ENCODE measurements around the gene SLFN12.

The SLFN12 gene

DNA sequence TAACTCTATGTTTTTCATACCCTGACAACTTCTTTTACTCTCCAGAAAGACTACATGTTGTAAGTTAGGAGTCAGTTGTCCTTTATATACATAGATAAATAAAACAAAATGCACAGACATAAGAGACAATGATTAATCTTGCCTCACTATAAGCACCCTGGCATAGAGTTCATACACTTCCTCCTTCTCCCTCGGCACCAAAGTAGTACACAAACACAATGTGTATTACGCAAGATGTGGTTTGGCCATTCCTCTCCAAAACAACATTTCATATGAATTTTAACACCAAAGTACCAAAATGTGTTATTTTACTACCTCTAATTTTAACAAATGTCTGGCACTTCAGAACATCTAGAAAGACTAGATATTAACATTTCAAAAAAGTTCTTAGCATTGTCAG, 41.6 kb downstream of the SLFN12 start:
- Histone ChIP-seq H3K36me3 (ENCODE audit: insufficient read depth, low read length) (no peaks in the 10 kb centered on the region), H3K9ac (ENCODE audit: insufficient read length) (no peak overlapping the region), H3K9me3 (ENCODE audit: low read depth, low read length) (no peaks in the 10 kb centered on the region), H3K27ac (no peak overlapping the region), H3K4me3 (no peak overlapping the region)
- no peak for TF ChIP-seq POLR2AphosphoS5 (IDR thresholded peaks at IDR 0.05; ENCODE audit: borderline replicate concordance, low read depth, low read length)
- DNase-seq (ENCODE audit: low read depth, low spot score): no peak

DNA sequence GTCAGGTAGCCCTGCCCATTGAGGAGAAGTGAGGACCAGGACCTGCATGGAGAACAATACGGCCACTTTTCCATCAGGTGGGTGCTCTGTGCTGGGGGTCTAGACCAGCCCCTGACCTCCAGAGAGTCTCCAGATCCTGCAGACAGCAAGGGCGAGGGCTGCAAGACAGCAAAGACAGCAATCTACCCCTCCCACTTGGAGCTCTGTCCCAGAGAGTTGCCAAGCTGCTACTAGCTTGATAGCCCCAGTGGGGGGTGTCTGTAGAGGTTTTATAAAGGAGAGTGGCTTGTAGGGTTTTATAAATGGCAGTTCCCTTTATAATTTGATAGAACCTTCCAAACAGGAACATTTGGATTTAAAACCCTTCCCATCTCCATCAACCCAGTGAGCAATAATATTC, 42.1 kb downstream of the SLFN12 start:
- TF ChIP-seq EZH2 (IDR thresholded peaks at IDR 0.05) (no peak), FOXP2 (optimal IDR thresholded peaks at IDR 0.05; ENCODE audit: control extremely low read depth, extremely low read length, insufficient read depth) (no peak), POLR2AphosphoS5 (IDR thresholded peaks at IDR 0.05; ENCODE audit: borderline replicate concordance, low read depth, low read length) (no peak)
- no peak for DNase-seq (ENCODE audit: low read depth, low spot score)
- Histone ChIP-seq H3K4me3 (no peak overlapping the region), H3K36me3 (ENCODE audit: insufficient read depth, low read length) (no peaks in the 10 kb centered on the region), H3K9me3 (ENCODE audit: low read depth, low read length) (no peaks in the 10 kb centered on the region), H3K9ac (ENCODE audit: insufficient read length) (no peak overlapping the region), H3K27ac (no peak overlapping the region)

GRCh38 chr17:35387496-35387895, 44.8 kb downstream of the SLFN12 start:
- Histone ChIP-seq H3K4me3 (no peak overlapping the region), H3K9ac (ENCODE audit: insufficient read length) (no peak overlapping the region), H3K36me3 (ENCODE audit: insufficient read depth, low read length) (no peaks in the 10 kb centered on the region), H3K9me3 (ENCODE audit: low read depth, low read length) (no peaks in the 10 kb centered on the region), H3K27ac (no peak overlapping the region)
- TF ChIP-seq POLR2AphosphoS5 (IDR thresholded peaks at IDR 0.05; ENCODE audit: borderline replicate concordance, low read depth, low read length): no peak
- DNase-seq (ENCODE audit: low read depth, low spot score): no peak

- no peak overlapping the region for H3K4me3 ChIP-seq
- no peaks in the 10 kb centered on the region for H3K36me3 ChIP-seq (ENCODE audit: insufficient read depth, low read length)
- 0 out of 2 replicates have a peak overlapping the region, but pooled peaks have one; percentile 0 for H3K27ac ChIP-seq
- no peak for DNase-seq (ENCODE audit: low read depth, low spot score)
- TF ChIP-seq POLR2AphosphoS5 (IDR thresholded peaks at IDR 0.05; ENCODE audit: borderline replicate concordance, low read depth, low read length) (no peak), FOXP2 (optimal IDR thresholded peaks at IDR 0.05; ENCODE audit: control extremely low read depth, extremely low read length, insufficient read depth) (no peak), EZH2 (IDR thresholded peaks at IDR 0.05) (no peak)
- peak overlapping the region; percentile 14 for H3K9ac ChIP-seq (ENCODE audit: insufficient read length)
- no peaks in the 10 kb centered on the region for H3K9me3 ChIP-seq (ENCODE audit: low read depth, low read length)
Measured at GRCh38 chr17:35377706-35378105, 54.6 kb downstream of the SLFN12 start.

DNA sequence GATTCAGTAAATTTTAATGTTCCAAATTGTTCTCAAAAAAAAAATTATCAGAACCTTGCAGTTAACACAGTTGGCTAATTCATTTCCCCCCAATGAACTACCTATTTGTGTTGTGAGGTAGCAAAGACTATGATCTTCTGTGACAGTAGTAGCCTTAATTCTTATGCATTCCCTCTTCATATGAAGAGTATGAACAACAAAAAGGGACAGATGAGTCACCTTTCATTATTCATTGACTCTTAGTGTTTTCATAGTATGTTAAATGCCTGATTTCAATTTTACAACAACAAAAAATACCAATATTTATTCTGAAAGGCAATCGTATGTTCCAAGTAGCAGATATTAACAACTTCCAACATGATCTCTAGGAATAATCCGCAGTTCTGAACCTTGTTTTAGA, 55.2 kb downstream of the SLFN12 start:
- Histone ChIP-seq H3K9me3 (ENCODE audit: low read depth, low read length) (no peaks in the 10 kb centered on the region), H3K27ac (peak overlapping the region; percentile 0; the same call in 1 of the 2 replicates), H3K36me3 (ENCODE audit: insufficient read depth, low read length) (peaks cover 2% of the 10 kb centered on the region), H3K9ac (ENCODE audit: insufficient read length) (peak overlapping the region; percentile 4), H3K4me3 (no peak overlapping the region)
- no peak for TF ChIP-seq EZH2 (IDR thresholded peaks at IDR 0.05)
- no peak for TF ChIP-seq FOXP2 (optimal IDR thresholded peaks at IDR 0.05; ENCODE audit: control extremely low read depth, extremely low read length, insufficient read depth)
- no peak for TF ChIP-seq POLR2AphosphoS5 (IDR thresholded peaks at IDR 0.05; ENCODE audit: borderline replicate concordance, low read depth, low read length)
- DNase-seq (ENCODE audit: low read depth, low spot score): no peak

- TF ChIP-seq POLR2AphosphoS5 (IDR thresholded peaks at IDR 0.05; ENCODE audit: borderline replicate concordance, low read depth, low read length) (no peak), EZH2 (IDR thresholded peaks at IDR 0.05) (no peak), FOXP2 (optimal IDR thresholded peaks at IDR 0.05; ENCODE audit: control extremely low read depth, extremely low read length, insufficient read depth) (no peak)
- Histone ChIP-seq H3K4me3 (peak overlapping the region; percentile 67), H3K9me3 (ENCODE audit: low read depth, low read length) (peaks cover 8% of the 10 kb centered on the region; the same call in 1 of the 2 replicates), H3K9ac (ENCODE audit: insufficient read length) (peak overlapping the region; percentile 74), H3K27ac (peak overlapping the region; percentile 96), H3K36me3 (ENCODE audit: insufficient read depth, low read length) (peaks cover 11% of the 10 kb centered on the region)
- no peak for DNase-seq (ENCODE audit: low read depth, low spot score)
Measured at GRCh38 chr17:35376245-35376644, 56.1 kb downstream of the SLFN12 start.

DNA sequence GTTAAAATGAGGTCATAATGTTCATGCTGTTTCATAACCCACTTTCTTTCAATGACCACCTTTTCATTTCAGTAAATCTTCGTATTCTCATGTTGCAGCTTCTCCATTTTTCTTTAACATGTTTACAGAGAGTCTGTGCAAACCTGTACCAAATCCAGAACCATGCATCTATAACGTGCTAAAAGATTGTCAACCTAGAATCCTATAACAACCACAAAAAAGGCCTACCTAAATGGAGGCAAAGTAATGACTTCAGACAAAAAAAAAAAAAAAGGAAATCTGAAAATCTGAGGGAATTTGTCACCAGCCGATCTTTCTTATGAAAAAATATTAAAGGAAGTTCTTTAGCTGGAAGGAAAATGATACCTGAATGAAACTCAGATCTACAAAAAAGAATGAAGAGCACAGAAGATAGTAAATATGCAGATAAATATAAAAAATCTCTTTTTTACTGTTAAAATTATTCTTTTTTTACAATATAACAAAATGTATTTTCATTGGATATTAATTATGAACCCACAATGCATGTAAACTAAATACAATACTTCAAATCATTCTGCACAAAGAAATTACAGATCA, 57.4 kb downstream of the SLFN12 start:
- TF ChIP-seq FOXP2 (optimal IDR thresholded peaks at IDR 0.05; ENCODE audit: control extremely low read depth, extremely low read length, insufficient read depth): no peak
- no peak for TF ChIP-seq EZH2 (IDR thresholded peaks at IDR 0.05)
- no peak for TF ChIP-seq POLR2AphosphoS5 (IDR thresholded peaks at IDR 0.05; ENCODE audit: borderline replicate concordance, low read depth, low read length)
- no peak for DNase-seq (ENCODE audit: low read depth, low spot score)
- peak overlapping the region; percentile 97 for H3K9ac ChIP-seq (ENCODE audit: insufficient read length)
- peak overlapping the region; percentile 95 for H3K4me3 ChIP-seq
- peaks cover 25% of the 10 kb centered on the region for H3K36me3 ChIP-seq (ENCODE audit: insufficient read depth, low read length)
- peaks cover 18% of the 10 kb centered on the region for H3K9me3 ChIP-seq (ENCODE audit: low read depth, low read length)
- peak overlapping the region; percentile 96 for H3K27ac ChIP-seq

DNA sequence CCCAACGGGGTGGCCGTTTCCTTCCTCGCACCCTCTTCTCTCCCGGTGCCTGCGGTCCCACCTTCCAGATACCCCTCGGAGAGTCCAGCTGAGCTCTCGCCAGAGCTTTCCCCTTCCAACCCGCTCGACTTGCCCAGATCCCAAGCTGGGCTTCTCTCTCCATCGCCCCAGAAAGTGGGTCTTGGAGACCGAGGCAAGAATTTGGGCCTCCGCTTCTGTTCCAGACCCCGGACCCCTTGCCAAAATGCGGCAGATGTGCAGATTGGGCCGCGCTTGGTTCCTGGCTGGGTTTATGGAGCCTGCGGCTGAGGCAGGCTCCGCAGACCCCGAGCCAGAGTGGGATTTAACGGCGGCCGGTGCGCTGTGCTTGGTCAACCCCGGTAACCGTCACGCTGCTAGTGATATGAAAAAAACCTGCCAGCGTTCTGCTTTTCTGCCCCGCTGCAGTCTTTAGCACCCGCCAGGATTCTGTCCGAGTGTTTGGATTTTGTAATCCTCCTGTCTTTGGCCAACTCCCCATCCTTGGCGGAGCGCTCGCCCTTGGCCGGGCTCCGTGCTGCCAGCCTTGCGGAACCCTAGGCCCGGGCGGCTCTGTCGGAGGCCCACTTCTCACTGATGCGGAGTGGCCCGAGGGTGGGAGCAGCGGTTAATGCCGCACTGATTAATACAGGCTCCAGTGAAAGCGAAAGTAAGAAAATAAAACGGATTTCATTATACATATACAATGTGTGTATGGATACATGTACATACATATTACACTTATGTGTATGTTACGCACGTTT, 58.1 kb downstream of the SLFN12 start:
- Histone ChIP-seq H3K36me3 (ENCODE audit: insufficient read depth, low read length) (peaks cover 31% of the 10 kb centered on the region), H3K9me3 (ENCODE audit: low read depth, low read length) (peaks cover 21% of the 10 kb centered on the region), H3K9ac (ENCODE audit: insufficient read length) (peak overlapping the region; percentile 97), H3K27ac (peak overlapping the region; percentile 96), H3K4me3 (peak overlapping the region; percentile 95)
- no peak for DNase-seq (ENCODE audit: low read depth, low spot score)
- TF ChIP-seq EZH2 (IDR thresholded peaks at IDR 0.05): no peak
- TF ChIP-seq POLR2AphosphoS5 (IDR thresholded peaks at IDR 0.05; ENCODE audit: borderline replicate concordance, low read depth, low read length): no peak
- no peak for TF ChIP-seq FOXP2 (optimal IDR thresholded peaks at IDR 0.05; ENCODE audit: control extremely low read depth, extremely low read length, insufficient read depth)

Measured in SK-N-MC (cell line).